GM04504 (cell line): Measurements from ENCODE around the gene KCNG1.
"Not testable (repeated sequence)": the region's sequence is repeated elsewhere in the genome, so short reads cannot be mapped to it uniquely, and the experiment has no call there.

ENCODE experiments used
- DNase-seq: peaks from one replicate; pipeline ENCODE4 v3.0.0-alpha.2; 2012; ENCODE audit warnings: low read depth

KCNG1 gene

GRCh38 chr20:50981714-50982048 is 41.2 kb downstream of the KCNG1 start:
- DNase-seq: no peak

- peak; percentile 40 for DNase-seq
Measured at GRCh38 chr20:50980851-50981713, 41.8 kb downstream of the KCNG1 start.

GRCh38 chr20:50980071-50980681 is 42.7 kb downstream of the KCNG1 start:
- DNase-seq: peak; percentile 97

GRCh38 chr20:50978533-50978932 is 44.4 kb downstream of the KCNG1 start:
- not testable (repeated sequence) for DNase-seq

DNA sequence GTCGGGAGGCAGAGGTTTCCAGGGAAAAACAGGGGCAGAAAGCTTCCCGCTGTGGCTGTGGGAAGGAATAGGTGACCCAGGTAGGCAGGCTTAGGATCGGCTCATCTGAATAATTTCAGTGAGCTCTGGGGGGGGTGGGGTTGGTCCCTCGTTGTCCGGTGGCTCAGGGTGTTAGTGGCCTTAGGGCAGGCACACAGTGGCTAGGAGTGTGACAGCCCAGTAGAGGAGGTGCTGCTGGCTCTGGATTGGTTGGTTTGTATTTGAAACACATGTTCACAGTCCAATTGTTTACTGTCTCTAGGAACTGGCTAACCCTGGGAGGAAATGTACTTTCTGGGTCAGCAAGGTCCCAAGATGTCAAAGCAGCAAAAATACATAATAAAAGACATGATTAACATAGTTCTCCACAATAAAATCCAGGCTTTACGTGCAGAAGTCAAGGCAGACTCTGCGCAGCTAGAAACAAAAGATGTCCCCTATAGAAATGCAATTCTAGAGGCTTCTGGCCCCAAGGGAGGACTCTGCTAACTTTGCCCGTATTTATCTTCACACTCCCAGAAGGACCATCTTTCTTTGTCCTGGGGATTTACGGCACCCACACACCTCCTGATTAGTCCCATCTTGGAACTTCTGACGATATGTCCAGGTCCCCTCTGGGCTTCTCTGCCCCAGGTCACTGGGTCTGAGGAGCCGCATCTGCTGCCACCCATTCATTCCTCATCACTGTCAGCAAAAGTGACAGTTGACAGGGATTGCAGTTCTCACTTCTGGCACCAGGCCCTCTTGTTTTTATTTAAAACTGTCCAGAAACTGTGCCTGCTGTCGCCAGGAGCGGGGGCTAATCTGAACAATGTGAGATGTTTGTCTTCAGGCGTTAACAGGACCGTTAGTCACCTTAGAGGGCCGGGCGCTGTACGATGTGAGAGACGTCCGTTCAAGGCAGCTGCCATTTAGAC is 45.6 kb downstream of the KCNG1 start:
- no peak for DNase-seq

- no peak for DNase-seq
Measured at GRCh38 chr20:50975701-50976330, 47.1 kb downstream of the KCNG1 start.

- no peak for DNase-seq
Measured at GRCh38 chr20:50969912-50970311, 53.0 kb downstream of the KCNG1 start.

DNA sequence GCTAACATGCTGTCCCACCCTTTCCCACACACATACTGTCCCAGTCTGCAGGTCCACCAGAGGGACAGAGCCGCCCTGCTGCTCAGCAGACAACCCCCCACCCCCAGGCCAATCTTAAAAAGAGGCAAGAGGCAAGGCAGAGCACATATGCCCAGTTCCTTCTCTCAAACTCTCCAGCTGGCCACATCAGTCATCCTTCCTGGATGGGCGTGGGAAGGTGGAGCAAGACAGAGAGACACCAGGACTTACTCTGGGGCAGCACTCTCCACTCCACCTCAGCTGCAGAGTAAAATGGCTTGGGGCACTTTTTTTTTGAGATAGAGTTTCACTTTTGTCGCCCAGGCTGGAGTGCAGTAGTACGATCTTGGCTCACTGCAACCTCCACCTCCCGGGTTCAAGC is 53.5 kb downstream of the KCNG1 start:
- no peak for DNase-seq

- DNase-seq: no peak
Measured at GRCh38 chr20:50968289-50968688, 54.6 kb downstream of the KCNG1 start.

DNA sequence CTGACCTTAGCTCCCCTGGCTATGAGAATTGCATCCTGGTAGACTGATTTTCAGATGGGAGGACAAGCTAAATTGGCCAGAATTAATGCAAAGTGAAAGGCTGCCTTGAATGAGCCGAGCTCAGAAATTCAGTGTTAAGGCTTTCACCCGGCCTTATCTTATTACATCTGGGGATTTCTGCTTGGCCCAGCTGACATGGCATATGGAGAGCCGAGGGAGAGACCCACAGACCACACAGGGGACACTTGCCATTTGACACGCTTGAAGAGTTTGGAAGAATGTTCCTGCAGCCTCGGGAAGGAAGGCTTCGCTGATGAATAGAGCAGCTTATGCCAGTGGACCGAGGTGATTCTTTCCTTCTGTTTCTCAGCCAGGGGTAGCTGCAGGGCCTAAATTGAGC is 55.3 kb downstream of the KCNG1 start:
- DNase-seq: no peak

GRCh38 chr20:50959543-50960126 is 63.3 kb downstream of the KCNG1 start:
- no peak for DNase-seq

- peak; percentile 84 for DNase-seq
Measured at GRCh38 chr20:50958615-50959542, 64.0 kb downstream of the KCNG1 start, which contains the start of gene MOCS3. Gene MOCS3, plus strand, starts transcription at chr20:50958818. Its CDS starts 25 bp downstream, at chr20:50958843.

DNA sequence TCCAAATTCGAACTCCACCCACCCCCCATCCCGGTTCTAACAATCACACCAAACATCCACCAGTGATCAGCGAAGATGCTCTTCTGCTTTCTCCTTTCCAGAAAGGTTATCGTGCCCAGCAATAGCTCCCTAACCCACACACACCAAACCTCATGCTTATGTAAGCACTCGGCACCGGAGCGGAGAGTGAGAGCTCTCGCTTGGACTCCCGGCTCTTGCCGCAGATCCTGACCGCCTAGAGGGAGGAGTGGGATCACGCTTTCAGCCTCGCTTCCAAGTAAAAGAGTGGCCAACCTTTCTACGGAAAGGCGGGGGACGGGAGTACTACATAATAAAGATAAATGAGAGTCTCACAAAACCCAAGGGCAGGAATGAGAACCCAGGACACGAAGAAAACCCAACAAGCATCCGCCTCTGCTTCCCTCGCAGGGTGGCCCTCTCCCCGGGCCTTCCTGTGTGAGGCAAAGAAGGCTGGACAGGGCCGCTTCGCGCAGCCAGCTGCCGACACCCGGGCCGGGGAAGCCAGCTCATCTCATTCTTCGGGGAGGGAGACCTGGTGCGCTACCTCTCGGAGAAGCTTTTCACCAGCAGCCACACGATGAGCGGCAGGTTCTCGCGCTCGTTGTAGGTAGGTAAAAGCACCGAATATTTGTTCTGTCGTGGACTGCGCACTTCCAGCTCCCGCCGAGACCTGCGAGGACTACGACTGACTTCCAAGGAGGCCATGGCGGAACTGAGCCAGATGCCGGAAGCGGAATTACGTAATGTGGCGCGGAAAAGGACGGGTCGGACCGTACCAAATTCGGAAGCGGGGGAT is 64.9 kb downstream of the KCNG1 start, which contains the start of gene DPM1:
DPM1 (minus strand) TSS at position 735 of the 817 bp plus-strand sequence; CDS start at position 726, 9 bp downstream.
- no peak for DNase-seq

GRCh38 chr20:50957276-50957675 is 65.6 kb downstream of the KCNG1 start:
- peak; percentile 12 for DNase-seq

DNA sequence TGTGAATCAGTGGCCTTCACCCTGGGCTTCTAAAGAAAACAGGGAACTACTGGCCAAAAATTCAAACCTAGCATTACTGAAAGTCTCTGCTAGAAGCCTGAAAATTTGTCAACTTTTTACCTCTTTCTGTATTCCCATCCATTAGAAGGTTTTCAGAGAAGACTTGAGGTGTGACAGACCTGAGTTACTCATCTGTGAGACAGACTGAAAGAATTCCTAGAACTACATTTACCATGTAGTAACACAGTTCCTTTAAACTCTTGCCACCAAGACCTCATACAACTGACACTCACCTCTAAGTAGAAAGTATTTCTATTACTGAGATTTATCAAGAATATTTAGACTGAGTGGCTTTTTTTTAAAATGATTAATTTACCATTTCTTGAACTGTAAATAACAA is 69.1 kb downstream of the KCNG1 start:
- DNase-seq: no peak
